Measurements from ENCODE around the gene MAPRE2.

MAPRE2 gene

DNA sequence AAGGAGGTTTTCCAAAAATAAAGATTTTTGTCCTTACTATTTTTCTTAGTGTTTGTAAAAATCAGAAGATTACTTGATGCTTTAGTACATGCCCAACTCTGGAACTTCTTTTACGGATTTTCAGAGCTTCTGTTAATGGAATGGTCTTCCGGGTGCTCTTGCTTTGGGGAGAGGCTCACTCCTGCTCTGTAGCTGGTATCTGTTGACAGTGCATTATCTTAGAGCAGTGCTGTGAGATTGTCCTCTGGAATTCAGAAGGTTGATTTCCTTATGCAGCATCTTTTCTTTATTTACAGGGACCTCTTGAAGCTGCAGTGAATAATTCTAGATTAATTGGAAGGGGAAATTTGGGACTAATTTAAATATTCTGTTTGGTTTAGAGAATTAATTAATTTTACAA is 4.6 kb downstream of the MAPRE2 start:
- no peak for TF ChIP-seq GATA3 (IDR thresholded peaks at IDR 0.05; ENCODE audit: low read depth, low read length)
- no peak for TF ChIP-seq GATA2 (IDR thresholded peaks at IDR 0.05; ENCODE audit: low read depth, low read length)

DNA sequence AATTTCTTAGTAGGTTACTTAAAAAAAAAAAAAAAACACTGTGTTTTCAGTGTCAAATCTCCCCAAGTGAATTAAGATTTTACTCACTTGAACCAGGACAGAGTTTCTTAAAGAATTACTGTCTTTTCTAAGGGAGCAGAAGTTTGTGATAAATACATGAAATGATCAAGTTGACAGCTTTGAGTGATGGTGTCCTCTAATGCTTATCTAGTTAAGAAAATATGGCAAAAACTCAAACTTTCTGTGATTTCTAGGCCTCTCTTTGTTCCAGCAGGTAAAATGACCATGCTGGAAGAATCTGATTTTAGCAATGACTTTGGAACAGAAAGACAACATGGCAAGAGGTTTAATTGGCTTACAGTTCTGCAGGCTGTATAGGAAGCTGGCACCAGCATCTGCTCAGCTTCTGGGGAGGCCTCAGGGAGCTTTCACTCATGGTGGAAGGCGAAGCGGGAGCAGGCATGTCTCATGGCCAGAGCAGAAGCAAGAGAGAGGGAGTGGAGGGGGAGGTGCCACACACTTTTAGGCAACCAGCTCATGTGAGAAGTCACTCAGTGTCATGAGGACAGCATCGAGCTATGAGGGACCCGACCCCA is 6.6 kb downstream of the MAPRE2 start:
- TF ChIP-seq GATA2 (IDR thresholded peaks at IDR 0.05; ENCODE audit: low read depth, low read length) (no peak), GATA3 (IDR thresholded peaks at IDR 0.05; ENCODE audit: low read depth, low read length) (no peak)

DNA sequence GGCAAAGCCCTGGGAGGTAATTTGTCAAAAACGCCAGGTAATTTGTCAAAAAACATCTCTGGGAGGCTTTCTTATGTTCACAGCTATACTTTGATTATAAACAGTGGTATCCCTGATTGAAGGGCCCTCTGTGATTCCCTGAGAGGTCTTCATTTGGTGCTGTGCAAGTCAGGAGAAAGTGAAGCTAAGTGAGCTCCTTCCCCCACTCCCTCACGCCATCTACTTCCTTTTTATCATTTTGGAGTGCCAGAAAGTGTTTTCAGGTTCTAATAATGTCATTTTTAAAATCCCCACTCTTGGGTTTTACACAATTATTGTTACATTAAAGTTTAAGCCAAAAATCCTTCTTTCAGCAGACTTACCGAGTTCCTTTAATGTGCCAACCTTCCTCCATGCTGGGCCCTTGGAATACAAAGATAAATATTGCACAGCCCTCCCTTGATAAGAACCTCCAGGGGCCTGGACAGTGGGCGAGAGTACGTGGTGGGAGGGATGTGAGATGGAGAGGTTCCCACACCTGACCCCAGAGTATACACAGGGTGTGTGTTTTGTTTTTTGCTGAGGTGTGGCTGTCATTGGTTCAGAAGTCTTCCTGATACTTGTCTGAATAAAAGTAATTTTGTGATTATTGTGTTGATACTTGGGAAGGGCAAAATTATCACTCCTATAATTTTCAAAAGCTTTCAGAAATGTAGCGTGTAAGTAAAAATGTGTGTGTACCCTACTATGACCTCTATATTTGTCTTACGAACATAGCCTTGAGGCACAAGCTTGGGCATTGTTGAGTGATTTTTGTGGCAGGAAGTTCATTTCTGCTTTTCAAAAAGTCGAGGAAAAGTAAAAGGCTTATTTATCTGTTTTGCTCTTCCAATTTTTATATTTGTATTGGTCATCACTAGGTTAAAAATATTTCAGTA is 8.2 kb downstream of the MAPRE2 start:
- TF ChIP-seq GATA3 (IDR thresholded peaks at IDR 0.05; ENCODE audit: low read depth, low read length): no peak
- no peak for TF ChIP-seq GATA2 (IDR thresholded peaks at IDR 0.05; ENCODE audit: low read depth, low read length)

DNA sequence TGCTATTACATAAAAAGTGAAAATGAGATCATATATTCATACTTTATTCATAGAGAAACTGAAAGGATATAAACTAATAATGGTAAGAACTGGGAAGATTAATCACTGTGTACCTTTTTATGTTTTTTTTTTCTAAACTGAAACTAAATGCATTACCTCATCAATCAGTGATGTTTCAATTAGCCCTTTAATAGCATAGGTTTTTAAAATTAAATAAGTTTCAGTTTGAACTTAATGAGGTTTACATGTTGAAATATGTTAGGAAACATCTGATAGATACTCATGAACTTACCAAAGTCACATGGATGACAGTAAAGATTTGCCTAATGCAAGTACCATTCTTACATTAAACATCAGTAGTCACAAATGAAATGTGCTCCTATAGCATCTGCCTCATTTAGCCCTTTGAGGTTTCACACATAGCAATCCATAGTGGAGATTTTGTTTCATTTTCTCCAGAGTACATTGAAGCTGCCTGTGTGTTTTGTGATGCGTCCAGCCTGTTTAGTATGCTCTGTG is 8.9 kb downstream of the MAPRE2 start:
- no peak for TF ChIP-seq GATA2 (IDR thresholded peaks at IDR 0.05; ENCODE audit: low read depth, low read length)
- TF ChIP-seq GATA3 (IDR thresholded peaks at IDR 0.05; ENCODE audit: low read depth, low read length): no peak

DNA sequence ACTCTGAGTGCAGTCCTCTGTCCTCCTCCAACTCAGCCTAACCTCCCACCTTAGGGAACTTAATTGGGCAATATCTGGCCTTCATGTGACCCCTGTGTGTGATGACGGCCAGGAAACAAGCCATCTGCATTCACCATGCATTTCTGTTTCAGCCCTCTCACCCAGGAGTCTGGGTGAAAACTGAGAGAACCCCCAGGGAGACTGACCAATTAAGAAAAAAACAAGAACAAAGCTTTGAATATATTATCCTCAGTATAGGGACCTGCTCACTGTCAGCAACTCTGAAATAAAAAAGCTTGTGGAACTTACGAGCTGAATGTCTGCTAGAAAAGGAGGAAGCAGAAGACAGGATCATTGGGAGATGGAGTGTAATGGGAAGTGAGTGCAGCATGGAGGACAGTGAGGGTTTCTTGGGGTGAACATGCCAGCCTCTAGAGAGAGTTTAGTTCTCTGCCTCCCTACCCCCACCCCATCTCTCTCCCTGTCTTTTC is 9.5 kb downstream of the MAPRE2 start:
- TF ChIP-seq GATA2 (IDR thresholded peaks at IDR 0.05; ENCODE audit: low read depth, low read length) (no peak), GATA3 (IDR thresholded peaks at IDR 0.05; ENCODE audit: low read depth, low read length) (no peak)

DNA sequence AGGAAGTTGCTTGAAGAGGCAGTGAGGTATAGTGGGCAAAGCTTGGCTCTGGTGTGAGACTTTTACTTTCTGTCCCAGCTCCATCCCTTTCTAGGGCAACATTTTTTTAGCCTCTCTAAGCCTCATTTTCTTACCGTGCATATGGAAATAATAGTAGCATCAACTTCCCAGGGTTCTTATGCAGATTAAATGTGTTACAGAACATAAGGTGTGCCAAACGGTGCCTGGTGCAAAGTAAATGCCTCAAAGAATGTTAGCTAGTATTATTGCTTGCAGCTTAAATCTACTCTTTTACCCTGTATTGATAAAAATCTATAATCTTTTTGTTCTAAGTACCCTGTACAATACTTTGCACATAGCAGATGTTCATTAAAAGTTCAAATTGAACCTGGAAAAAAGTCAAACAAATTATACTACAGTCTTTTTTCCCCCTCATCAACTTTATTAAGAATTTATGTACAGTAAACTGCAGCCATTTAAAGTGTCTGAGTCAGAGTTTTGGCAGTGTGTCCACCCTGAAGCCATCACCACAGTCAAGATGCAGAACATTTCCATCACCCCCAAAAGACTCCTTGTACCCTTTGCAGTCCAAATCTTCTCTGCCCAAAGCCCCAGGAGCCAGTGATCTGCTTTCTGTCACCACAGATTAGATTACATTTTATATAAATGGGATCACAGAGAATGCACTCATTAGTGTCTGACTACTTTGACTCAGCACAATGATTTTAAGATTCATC is 10.6 kb downstream of the MAPRE2 start:
- no peak for TF ChIP-seq GATA3 (IDR thresholded peaks at IDR 0.05; ENCODE audit: low read depth, low read length)
- TF ChIP-seq GATA2 (IDR thresholded peaks at IDR 0.05; ENCODE audit: low read depth, low read length): no peak

DNA sequence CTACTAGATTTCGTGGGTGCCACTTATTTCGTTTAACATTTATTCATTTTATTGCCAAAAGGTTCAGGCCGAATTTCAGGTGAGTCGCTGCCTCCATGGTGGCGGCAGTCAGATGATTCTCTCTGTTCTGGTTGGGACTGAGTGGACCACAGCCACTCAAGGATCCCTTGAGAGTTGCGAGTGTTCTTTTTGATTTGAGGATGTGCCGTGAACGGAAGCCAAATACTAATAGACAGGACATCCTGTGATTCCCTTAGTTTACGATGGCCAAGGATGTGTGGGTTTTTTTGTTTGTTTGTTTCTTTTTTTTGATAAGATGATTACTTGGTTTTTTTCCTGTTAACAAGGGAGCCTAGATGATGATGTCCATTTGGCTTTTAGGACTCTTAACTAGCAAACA is 13.2 kb downstream of the MAPRE2 start:
- TF ChIP-seq GATA2 (IDR thresholded peaks at IDR 0.05; ENCODE audit: low read depth, low read length) (no peak), GATA3 (IDR thresholded peaks at IDR 0.05; ENCODE audit: low read depth, low read length) (no peak)

DNA sequence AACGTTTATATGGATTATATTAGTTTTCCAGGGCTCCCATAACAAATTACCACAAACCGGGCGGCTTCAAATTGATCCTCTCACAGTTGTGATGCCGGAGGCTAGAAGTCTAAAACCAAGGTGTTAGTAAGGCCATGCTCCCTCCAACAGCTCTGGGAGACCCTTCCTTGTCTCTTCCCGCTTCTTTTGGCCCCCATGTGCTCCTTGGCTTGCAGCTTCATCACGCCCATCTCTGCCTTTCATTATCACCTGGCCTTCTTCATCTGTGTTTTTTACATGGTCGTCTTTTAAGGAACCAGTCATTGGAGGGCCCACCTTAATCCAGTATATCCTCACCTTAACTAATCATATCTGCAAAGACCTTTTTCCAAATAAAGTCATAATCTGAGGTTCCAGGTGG is 13.9 kb downstream of the MAPRE2 start:
- TF ChIP-seq GATA2 (IDR thresholded peaks at IDR 0.05; ENCODE audit: low read depth, low read length): no peak
- no peak for TF ChIP-seq GATA3 (IDR thresholded peaks at IDR 0.05; ENCODE audit: low read depth, low read length)

DNA sequence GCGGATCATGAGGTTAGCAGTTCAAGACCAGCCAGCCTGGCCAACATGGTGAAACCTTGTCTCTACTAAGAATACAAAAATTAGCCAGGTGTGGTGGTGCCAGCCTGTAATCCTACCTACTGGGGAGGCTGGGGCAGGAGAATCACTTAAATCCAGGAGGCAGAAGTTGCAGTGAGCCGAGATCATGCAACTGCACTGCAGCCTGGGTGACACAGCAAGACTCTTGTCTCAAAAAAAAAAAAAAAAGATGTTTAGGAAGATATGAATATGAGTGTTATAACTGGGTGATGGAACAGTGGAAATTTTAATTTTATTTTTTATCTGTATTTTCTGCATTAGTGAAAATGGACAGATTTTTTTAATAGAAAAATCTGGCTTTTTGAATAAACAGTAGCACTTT is 14.5 kb downstream of the MAPRE2 start:
- TF ChIP-seq GATA3 (IDR thresholded peaks at IDR 0.05; ENCODE audit: low read depth, low read length) (no peak), GATA2 (IDR thresholded peaks at IDR 0.05; ENCODE audit: low read depth, low read length) (no peak)

DNA sequence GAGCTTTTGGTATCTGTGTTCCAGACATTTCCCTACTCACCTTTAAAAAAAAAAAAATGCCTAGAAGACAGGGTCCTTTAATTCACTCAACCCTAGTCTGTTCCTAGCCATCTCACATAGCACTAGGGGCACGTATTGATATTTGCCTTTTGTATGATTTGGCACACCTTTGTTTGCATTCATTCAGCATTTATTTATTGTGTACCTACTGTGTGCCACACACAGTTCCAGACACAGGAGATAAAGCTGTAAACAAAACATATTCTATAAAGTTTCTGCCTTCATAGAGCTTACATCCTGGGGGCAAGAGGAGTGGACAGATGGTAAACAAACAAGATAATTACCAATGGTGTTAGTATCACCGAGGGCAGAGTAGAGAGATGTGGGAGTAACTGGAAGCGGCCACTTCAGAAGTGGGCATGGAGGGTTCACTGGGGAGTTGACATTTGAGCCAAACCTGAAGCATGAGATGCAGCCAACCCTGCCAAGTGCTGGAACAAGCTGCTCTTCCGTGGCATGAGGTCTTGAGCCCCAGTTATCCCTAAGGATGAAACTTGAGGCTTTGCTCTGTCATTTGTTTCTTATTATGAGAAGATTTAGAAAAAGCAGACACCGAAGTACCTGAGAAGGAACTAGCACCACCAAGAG is 18.2 kb downstream of the MAPRE2 start:
- TF ChIP-seq GATA3 (IDR thresholded peaks at IDR 0.05; ENCODE audit: low read depth, low read length): no peak
- TF ChIP-seq GATA2 (IDR thresholded peaks at IDR 0.05; ENCODE audit: low read depth, low read length): no peak

DNA sequence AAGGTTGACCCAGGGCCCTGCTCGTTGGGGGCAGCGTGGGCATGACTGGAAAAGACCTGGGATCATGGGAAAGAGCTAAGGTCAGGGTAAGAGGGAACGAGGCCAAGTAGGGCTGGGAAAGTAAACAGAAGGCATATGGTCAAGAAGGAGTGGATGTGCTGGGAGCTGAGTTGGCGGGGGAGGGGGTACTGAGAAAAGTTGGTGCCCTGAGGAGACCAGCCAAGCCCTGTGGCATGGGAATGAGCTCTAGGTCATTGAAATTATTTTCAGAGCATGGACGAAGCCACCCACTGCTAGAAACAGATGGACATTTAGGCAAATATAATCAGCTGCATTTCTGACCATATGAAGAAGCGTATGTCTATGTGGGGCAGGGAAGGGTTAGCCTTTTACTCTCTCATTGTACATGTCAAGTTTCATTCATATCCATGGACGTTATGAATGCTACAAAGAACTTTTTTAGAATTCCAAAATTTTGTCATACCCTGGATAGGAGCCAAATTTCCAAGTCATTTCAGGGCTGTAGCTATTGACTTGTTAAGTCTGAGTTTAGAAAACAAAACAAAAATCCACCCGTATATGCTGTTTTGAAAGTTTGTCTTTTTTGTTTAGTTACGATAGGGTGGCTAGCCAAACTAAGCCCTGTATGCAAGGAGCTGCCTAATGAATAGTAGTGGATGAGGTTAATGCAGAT is 19.1 kb downstream of the MAPRE2 start:
- no peak for TF ChIP-seq GATA3 (IDR thresholded peaks at IDR 0.05; ENCODE audit: low read depth, low read length)
- no peak for TF ChIP-seq GATA2 (IDR thresholded peaks at IDR 0.05; ENCODE audit: low read depth, low read length)

DNA sequence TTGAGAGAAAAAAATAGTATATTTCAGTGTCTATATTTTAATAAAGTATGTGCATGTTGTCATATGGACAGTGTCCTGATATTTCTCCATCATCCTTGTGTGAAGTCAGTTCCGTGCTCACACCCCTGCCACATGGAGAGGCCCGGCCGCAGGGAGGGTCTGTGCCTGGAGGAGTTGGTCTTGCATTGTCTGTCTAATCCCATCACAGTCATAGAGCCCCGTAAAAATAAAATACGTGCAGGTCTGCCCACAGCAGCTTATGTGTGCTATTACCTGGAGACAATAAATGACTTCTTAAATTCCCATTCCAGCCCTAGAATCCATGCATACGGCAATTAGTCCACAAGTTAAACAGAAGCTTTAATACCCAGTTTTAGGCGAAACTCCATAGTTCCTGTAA is 20.1 kb downstream of the MAPRE2 start:
- TF ChIP-seq GATA3 (IDR thresholded peaks at IDR 0.05; ENCODE audit: low read depth, low read length) (no peak), GATA2 (IDR thresholded peaks at IDR 0.05; ENCODE audit: low read depth, low read length) (no peak)

DNA sequence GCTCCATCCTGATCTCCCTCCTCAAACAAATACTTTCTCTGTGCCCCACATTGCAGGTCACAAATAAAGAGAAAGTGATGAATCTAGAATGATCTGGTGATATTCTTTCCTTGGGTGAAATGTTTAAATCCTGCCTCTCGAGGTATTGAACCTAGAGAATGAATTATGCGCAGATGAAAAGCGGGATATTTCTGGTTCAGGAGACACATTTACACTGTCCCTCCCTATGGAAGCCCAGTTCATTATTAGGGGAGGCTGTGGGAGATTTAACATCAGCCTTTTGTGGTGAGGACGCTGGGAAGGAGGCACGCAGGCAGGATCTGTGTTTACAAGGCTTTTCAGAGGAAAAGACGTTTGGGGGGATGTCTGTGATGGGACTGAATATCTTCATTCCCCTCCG is 20.6 kb downstream of the MAPRE2 start:
- TF ChIP-seq GATA2 (IDR thresholded peaks at IDR 0.05; ENCODE audit: low read depth, low read length) (no peak), GATA3 (IDR thresholded peaks at IDR 0.05; ENCODE audit: low read depth, low read length) (no peak)
